SU-DHL-6 (cell line): ENCODE measurements around the gene WDR64.

Experiments used
- H2AFZ ChIP-seq: fragments of 200-600 bp; sonication (generic); 2 replicates; pipeline ENCODE4 v1.6.1; 2014; ENCODE audit warnings: low read depth, mild to moderate bottlenecking, moderate library complexity, mixed read lengths, antibody characterized with exemption, low read length; ENCODE audit not compliant: severe bottlenecking
- H3F3A ChIP-seq: fragments of 200-600 bp; shearing (Covaris generic); 2 replicates; pipeline ENCODE4 v1.6.0; 2016; ENCODE audit warnings: antibody characterized with exemption, mild to moderate bottlenecking; ENCODE audit not compliant: insufficient read depth
- H3K27ac ChIP-seq: fragments of 200-600 bp; sonication (generic); 2 replicates; pipeline ENCODE4 v1.5.1; 2016; ENCODE audit warnings: low read depth, mild to moderate bottlenecking, low read length, moderate library complexity, mixed read lengths
- H3K27me3 ChIP-seq: fragments of 200-600 bp; sonication (generic), shearing (Covaris generic); 2 replicates; pipeline ENCODE4 v1.6.0; 2014; ENCODE audit warnings: mild to moderate bottlenecking, low read length
- H3K36me3 ChIP-seq: fragments of 200-600 bp; sonication (generic); 2 replicates; pipeline ENCODE4 v1.6.1; 2014; ENCODE audit warnings: mild to moderate bottlenecking, low read length, mixed read lengths
- H3K4me2 ChIP-seq: fragments of 300-600, 200-600 bp; shearing (Covaris generic), sonication (generic); 2 replicates; pipeline ENCODE4 v1.6.0; 2014; ENCODE audit warnings: low read length, low read depth, mild to moderate bottlenecking; ENCODE audit not compliant: poor library complexity, severe bottlenecking
- H3K4me3 ChIP-seq: fragments of 200-600 bp; sonication (generic); 2 replicates; pipeline ENCODE4 v1.5.1; 2014; ENCODE audit warnings: antibody characterized with exemption, low read length, mild to moderate bottlenecking, mixed read lengths; ENCODE audit not compliant: insufficient read depth, poor library complexity, severe bottlenecking
- H3K79me2 ChIP-seq: fragments of 200-600 bp; sonication (generic); 2 replicates; pipeline ENCODE4 v1.6.1; 2014; ENCODE audit warnings: mild to moderate bottlenecking, low read length, moderate library complexity; ENCODE audit not compliant: insufficient read depth
- H3K9ac ChIP-seq: fragments of 200-600 bp; sonication (generic); 2 replicates; pipeline ENCODE4 v1.7.0; 2014; ENCODE audit warnings: mild to moderate bottlenecking, low read length
- H3K9me2 ChIP-seq: fragments of 200-600 bp; sonication (generic); replicated peaks from 2 replicates; pipeline ENCODE4 v1.6.1; 2014; ENCODE audit warnings: low read length; ENCODE audit not compliant: insufficient read depth
- H3K9me3 ChIP-seq: fragments of 200-600 bp; sonication (generic); 2 replicates; pipeline ENCODE4 v1.6.1; 2014; ENCODE audit warnings: low read length, mixed read lengths; ENCODE audit not compliant: insufficient read depth
- H4K20me1 ChIP-seq: fragments of 200-600 bp; sonication (generic); 2 replicates; pipeline ENCODE4 v1.6.1; 2014; ENCODE audit warnings: low read depth, mild to moderate bottlenecking, antibody characterized with exemption, low read length, moderate library complexity, mixed read lengths
- CTCF ChIP-seq: fragments of 200-600 bp; sonication (generic); IDR thresholded peaks from one replicate; pipeline ENCODE4 v1.5.1; 2017; ENCODE audit warnings: antibody characterized with exemption, mild to moderate bottlenecking, low read length, moderate library complexity; ENCODE audit not compliant: insufficient read depth, poor library complexity, severe bottlenecking
- EZH2phosphoT487 ChIP-seq: fragments of 200-600 bp; sonication (generic), shearing (Covaris generic); conservative IDR thresholded peaks from 2 replicates; pipeline ENCODE4 v1.6.1; 2018; ENCODE audit warnings: mild to moderate bottlenecking, antibody characterized with exemption, low read length, moderate library complexity, mixed read lengths

The WDR64 gene

GRCh38 chr1:241642593-241642944 is 9.5 kb upstream of the WDR64 start:
- Histone ChIP-seq H3K27ac (no peak overlapping the region), H2AFZ (no peak overlapping the region)

DNA sequence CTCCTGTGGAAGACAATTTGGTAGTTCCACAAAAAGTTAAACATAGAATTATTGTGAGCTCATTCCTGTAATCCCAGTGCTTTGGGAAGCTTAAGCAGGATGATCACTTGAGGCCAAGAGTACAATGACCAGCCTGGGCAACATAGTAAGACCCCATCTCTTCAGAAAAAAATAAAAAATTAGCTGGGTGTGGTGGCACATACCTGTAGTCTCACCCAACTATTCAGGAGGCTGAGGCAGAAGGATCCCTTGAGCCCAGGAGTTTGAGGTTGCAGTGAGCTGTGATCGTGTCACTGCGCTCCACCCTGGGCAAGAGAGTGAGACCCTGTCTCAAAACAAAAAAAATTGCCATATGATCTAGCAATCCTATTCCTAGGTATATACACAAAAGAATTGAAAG is 7.8 kb upstream of the WDR64 start:
- Histone ChIP-seq H3K27me3 (no peaks in the 10 kb centered on the region), H3K9me2 (no peaks in the 10 kb centered on the region), H3F3A (peaks cover 6% of the 10 kb centered on the region; the same call in 1 of the 2 replicates), H3K27ac (no peak overlapping the region), H3K4me3 (no peak overlapping the region), H3K9me3 (no peaks in the 10 kb centered on the region), H3K4me2 (no peak overlapping the region), H4K20me1 (no peaks in the 10 kb centered on the region), H3K36me3 (no peaks in the 10 kb centered on the region), H3K79me2 (no peaks in the 10 kb centered on the region), H2AFZ (no peak overlapping the region), H3K9ac (no peak overlapping the region)
- TF ChIP-seq CTCF (no peak), EZH2phosphoT487 (no peak)

More at GRCh38 chr1:241642593-241642944, 9.5 kb upstream of the WDR64 start:
- Histone ChIP-seq H3K9me2 (no peaks in the 10 kb centered on the region), H3K36me3 (no peaks in the 10 kb centered on the region), H3K27me3 (no peaks in the 10 kb centered on the region), H3F3A (peaks cover 6% of the 10 kb centered on the region; the same call in 1 of the 2 replicates), H3K4me3 (no peak overlapping the region), H4K20me1 (no peaks in the 10 kb centered on the region), H3K4me2 (no peak overlapping the region), H3K79me2 (no peaks in the 10 kb centered on the region), H3K9me3 (no peaks in the 10 kb centered on the region), H3K9ac (no peak overlapping the region)
- TF ChIP-seq EZH2phosphoT487 (no peak), CTCF (no peak)

DNA sequence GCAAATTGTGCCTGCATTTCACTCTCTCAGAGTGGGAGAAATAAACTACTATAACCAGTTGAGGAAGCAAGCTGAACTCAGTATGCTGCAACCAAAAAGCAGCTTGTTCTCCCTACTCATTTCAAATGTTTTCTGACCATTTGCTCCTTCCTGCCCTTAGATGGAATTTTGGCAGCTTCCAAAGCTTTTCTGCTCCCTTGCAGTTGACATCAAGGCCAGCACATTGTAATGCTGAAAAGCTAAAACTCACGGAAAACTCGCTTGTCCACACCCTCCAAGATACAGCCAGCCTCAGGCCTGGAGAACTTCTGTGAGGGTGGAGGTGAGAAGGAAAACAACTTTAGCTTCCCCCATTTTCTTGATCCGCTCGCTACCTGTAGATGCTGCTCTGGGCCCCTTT is 6.9 kb upstream of the WDR64 start:
- no peak overlapping the region for H2AFZ ChIP-seq
- no peaks in the 10 kb centered on the region for H4K20me1 ChIP-seq
- H3K9ac ChIP-seq: no peak overlapping the region
- TF ChIP-seq EZH2phosphoT487 (no peak), CTCF (no peak)
- H3K4me3 ChIP-seq: no peak overlapping the region
- no peaks in the 10 kb centered on the region for H3K27me3 ChIP-seq
- H3K27ac ChIP-seq: no peak overlapping the region
- peaks cover 6% of the 10 kb centered on the region; the same call in 1 of the 2 replicates for H3F3A ChIP-seq
- H3K79me2 ChIP-seq: no peaks in the 10 kb centered on the region
- H3K9me3 ChIP-seq: no peaks in the 10 kb centered on the region
- no peaks in the 10 kb centered on the region for H3K9me2 ChIP-seq
- H3K36me3 ChIP-seq: no peaks in the 10 kb centered on the region
- H3K4me2 ChIP-seq: no peak overlapping the region
